Iris pigment epithelial cell (primary cell): ENCODE data around the gene FAM9A.
A peak's percentile ranks its signal among the peaks of the same experiment; 100 is the strongest.
"Not testable (repeated sequence)": the region's sequence is repeated elsewhere in the genome, so short reads cannot be mapped to it uniquely, and the experiment has no call there.

Source experiments
- DNase-seq: peaks from one replicate; pipeline ENCODE4 v3.0.0-alpha.2; 2011; ENCODE audit warnings: low read depth

The FAM9A gene

GRCh38 chrX:8803326-8803725 is 2.1 kb upstream of the FAM9A start:
- DNase-seq = no peak

GRCh38 chrX:8800351-8800750 is 832 bp downstream of the FAM9A start:
- not testable (repeated sequence) for DNase-seq

GRCh38 chrX:8799281-8799680 is 1.9 kb downstream of the FAM9A start:
- DNase-seq = not testable (repeated sequence)

- not testable (repeated sequence) for DNase-seq
These were observed 2.5 kb downstream of the FAM9A start for GRCh38 chrX:8798702-8799101.

- not testable (repeated sequence) for DNase-seq
These were observed 14.1 kb downstream of the FAM9A start for GRCh38 chrX:8787119-8787518.

- no peak for DNase-seq
These were observed 17.0 kb downstream of the FAM9A start for GRCh38 chrX:8784162-8784561.

GRCh38 chrX:8783714-8784098 is 17.5 kb downstream of the FAM9A start:
- DNase-seq = no peak

GRCh38 chrX:8783097-8783713 is 18.0 kb downstream of the FAM9A start:
- DNase-seq = no peak

- no peak for DNase-seq
These were observed 18.6 kb downstream of the FAM9A start for GRCh38 chrX:8782595-8782994.

GRCh38 chrX:8781921-8782320 is 19.3 kb downstream of the FAM9A start:
- DNase-seq = not testable (repeated sequence)

GRCh38 chrX:8773117-8773516 is 28.1 kb downstream of the FAM9A start:
- no peak for DNase-seq

GRCh38 chrX:8760021-8760420 is 41.2 kb downstream of the FAM9A start:
- no peak for DNase-seq

GRCh38 chrX:8758706-8759105 is 42.5 kb downstream of the FAM9A start:
- DNase-seq = not testable (repeated sequence)

- DNase-seq = not testable (repeated sequence)
These were observed 43.4 kb downstream of the FAM9A start for GRCh38 chrX:8757609-8758389.

- DNase-seq = no peak
These were observed 45.4 kb downstream of the FAM9A start for GRCh38 chrX:8755813-8756212.

GRCh38 chrX:8755116-8755515 is 46.1 kb downstream of the FAM9A start:
- no peak for DNase-seq

- DNase-seq = no peak
These were observed 51.5 kb downstream of the FAM9A start for GRCh38 chrX:8749697-8750096.

GRCh38 chrX:8748855-8749254 is 52.3 kb downstream of the FAM9A start:
- DNase-seq = peak; percentile 50

- DNase-seq = no peak
These were observed 58.0 kb downstream of the FAM9A start for GRCh38 chrX:8743126-8743732.

GRCh38 chrX:8741981-8742380 is 59.2 kb downstream of the FAM9A start:
- DNase-seq = no peak
